8988T (cell line): ENCODE measurements around the gene UTP25.

Experiments used
- DNase-seq: peaks from one replicate; pipeline ENCODE4 v3.0.0; 2011

UTP25 gene

DNA sequence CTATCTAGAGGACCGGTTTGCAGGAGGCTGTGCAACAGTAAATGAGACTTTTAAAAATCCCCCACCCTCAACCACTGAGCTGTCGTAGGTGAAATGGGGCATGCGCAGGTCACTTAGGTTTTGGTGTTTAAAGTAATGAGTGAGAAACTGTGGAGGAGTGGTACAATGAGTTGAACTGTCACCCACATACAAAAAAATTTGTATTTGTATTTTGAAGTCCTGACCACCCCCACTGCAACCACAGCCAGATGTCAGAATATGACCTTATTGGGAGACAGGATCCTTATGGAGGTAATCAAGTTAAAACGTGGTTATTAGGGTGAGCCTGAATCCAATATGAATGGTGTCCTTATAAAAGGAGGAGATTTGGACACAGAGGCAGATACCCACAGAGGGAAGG, 20.3 kb upstream of the UTP25 start:
- no peak for DNase-seq

DNA sequence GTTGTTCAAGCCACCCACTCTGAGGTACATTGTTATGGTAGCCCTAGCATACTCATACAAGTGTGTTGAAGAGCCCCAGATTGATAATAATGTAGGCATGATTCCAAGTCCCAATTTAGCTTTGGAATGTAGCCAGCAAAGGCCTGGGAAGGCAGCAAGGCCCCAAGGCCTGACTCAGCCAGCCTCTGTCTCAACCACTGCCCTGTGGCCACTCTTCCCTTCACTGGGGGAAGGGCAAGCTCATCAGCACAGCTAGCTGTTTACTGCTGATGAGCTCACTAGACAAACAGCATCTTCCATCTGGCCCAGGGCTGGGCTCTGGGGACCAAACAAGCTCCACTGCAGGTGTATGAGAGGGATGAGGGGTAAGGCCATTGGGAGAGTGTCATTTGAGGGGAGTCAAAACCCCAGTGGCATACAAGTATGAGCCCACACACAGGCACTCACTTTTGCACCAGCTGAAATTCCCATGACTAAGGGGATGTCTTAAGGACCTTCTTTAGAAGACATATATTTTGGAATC, 19.7 kb upstream of the UTP25 start:
- DNase-seq: no peak

DNA sequence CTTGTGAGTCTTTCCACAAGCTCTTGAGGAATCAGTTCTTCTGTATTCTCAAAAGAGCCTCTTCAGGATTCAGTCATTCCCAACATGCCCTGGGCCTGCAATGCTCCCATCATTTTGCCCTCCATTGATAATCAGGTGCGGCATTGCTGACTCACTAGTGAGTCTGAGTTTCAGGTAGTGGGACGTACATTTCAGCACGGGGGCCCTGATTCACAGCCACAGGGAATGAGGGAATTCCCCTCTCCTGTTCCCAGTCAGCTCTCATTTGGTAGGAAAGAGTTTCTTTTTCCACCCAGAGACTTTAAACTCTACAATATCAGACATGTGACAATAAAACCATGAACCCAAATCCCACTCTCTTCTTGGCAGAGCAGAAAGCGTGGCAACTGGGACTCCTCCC, 18.2 kb upstream of the UTP25 start:
- DNase-seq: no peak

DNA sequence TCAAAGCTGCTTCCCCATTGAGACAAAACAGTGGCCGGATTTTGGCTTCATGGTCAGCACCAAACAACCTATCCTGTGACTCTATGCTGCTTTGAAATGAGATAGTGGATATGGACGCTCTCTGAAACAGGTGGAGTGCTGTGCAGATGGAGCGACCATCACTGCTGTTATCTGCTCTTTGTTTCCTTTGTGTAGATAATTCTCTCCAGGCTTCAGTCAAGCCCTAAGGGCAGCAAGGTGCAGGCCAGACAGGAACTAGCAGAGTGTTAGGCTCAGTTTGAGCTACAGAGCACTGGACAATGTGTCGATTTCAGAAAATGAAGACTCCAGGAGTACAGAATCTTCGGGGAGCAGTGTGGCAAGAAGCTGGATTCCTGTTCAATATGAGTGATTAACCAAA, 17.0 kb upstream of the UTP25 start:
- no peak for DNase-seq

DNA sequence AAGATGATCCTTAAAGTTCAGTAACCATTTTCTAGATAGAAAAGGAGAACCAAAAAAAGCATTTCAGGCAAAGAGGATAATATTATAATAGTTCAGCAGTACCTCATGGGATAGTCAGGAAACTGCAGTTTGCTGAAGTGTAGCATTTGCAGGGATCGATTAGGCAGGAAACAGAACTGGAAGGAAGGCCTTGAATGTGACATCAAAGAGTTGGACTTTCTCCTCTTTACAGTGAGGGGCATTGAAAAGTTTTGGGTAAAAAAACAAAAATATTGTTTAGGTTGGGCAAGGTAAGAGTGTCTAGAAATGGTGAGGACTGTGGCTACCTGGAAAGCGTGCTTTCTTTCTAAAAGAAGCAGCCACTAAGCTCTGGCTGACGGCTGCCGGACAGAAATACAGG, 13.9 kb upstream of the UTP25 start:
- DNase-seq: no peak

DNA sequence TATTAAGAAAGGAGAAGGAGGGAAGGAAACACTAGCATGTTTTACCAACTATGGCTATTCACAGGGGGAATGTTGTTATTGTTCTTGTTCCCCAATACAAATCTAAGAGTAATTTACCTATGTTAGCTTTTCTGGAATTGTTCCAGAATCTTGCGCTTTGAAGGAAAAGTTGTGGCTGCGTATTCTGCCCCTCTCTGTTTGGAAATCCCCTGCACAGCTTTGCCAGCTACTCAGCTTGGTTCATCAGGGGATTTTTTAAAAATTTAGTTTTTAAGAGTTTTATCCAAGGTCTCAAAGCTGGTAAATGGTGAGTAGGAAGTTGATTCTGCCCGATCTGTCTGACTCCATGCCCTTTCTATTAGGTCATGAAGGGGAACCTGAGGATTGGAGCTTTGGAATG, 12.3 kb upstream of the UTP25 start:
- no peak for DNase-seq

DNA sequence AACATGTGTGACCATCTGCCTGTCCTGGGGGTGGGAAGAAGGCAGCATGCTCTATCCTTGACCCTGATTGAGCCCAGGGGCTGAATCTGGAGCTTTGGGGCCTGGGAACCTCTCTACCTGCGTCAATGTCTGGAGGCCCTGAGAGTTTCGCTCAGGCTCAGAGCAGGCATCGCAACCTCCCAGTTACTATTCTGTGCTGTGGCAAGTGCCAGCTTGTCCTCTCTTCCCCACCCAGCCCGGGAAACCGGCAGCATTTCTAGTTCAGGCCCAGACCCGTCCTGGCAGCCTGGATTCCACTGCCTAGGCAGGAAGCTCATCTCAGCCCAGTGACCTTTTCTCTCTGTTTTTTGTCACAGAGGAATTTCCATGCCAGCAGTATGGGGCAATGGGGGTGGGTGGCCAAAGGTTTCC, 11.8 kb upstream of the UTP25 start:
- no peak for DNase-seq

DNA sequence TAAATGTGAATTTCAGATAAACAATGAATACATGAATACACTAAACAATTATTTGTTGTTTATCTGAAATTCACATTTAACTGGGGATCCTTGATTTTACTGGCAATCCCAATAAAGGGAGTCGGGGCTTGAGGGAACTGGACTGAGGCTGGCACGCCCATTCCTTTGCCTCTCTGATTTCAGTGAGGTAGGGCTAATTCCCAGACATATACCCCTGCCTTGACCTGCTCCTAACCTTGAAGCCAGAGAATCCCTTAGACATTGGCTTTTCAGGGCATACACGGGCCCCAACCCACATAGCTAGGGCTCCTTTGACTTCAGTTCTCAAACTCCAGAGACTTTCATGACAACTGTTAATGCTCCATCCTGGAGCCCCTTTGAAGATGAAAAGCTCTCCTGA, 10.8 kb upstream of the UTP25 start:
- DNase-seq: no peak

DNA sequence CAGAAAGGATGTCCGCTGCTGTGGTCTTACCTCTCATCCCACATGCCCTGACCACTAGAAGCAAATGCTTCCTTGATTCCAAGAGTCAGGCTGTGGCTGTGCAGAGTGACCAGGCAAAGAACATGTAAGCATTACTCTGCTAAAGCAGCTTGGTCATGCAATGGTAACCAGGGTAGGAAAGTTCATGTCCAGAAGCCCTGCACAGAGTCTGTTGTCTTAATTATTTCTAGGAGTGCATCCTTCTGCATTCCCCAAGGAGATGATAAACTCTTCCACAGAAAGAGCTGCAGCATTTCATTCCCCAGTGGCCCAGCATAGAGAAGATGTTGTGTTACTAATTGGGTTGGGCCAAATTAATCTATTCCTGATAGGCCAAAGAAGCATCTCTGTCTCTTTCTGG, 10.1 kb upstream of the UTP25 start:
- DNase-seq: no peak

DNA sequence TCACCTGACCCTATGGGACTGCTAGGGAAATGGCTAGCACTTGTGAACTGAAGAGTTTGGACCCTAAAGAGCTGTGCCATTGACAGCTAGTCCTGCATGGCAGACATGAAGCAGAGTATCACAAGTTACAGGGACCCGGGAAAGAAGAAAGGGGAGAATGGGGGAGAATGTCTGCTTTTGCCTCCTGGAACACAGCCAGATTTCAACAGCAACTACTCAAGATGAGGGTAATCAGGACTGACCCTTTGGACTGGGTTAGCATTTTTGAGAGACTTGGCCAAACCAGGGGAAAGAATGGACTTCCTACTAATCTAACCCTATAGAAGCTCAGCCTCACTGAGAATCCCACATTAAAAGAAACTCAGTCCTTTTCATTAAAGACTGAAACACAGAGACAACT, 8.7 kb upstream of the UTP25 start:
- no peak for DNase-seq

DNA sequence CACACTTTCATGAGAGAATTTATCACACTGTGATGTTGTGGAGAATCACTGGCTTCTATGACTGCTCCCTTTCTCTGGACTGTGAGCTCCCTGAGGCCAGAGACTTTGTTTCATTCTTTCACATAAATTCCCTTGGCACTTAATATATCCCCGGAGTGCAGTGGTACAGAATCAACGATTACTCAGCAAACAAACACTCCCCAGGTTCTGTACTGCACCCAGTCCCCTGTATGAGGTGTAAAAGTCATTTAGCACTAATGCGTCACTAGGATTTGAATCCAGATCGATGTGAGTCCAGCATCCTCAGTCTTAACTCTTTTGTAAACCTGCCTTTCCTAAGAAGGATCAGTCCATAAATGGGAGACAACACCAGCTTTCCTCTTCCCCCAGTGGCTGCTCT, 6.8 kb upstream of the UTP25 start:
- no peak for DNase-seq

DNA sequence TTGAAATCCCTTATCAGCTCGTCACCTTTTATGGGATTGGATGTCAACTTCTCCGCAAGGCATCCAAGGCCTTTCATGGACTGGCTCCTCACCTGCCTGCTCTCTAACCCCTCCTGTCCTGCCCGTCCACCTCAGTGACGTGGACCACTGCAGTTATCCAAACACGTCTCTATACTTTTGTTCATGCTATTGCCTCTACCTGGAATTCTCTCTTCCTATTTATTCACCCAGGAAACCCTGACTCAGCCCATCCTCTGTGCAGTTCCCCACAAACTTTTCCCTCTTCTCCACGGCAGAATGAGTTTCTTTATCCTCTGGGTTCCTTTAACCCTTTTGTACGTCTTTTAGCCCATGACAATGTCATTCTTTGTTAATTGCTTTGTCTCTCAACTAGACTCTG, 5.1 kb upstream of the UTP25 start:
- no peak for DNase-seq

DNA sequence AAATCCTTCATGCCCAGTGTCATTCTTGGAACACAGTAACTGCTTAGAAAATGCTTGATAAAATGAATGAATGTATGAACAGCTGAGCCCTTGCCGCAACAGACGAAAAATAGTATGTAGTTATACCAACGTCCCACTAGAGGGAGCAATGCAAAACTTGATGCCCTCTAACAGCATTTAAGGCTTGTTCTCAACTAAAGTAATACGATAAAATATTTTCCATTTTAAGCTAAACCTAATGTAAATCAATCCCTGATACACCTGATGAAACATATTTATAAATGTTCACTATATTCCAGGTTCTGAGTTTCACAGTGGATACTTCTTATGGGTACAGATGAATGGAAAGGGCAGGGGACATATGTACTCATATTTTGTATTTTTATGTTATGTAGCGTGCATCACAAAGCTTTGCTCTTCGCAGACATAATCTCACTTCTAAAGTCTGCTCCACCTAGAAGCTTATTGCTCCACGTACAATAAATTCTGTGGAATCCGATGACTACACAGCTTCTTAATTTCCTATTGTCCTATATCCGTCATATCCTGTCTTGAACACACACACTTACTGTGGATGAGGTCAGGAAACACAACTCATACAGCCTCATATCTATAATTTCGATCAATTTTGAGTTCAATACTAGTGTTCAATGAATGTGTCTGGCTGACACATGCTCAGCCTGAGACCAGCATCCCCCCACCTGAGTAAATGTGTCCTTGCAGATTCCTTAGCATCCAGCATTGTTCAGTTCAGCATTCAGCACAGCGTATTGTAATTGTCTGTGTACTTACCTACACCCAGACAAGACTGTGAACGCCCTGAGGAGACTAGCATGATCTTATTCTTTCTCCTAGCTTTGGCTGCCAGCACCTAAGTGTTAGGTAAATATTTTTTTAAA, 4.4 kb upstream of the UTP25 start:
- DNase-seq: no peak

DNA sequence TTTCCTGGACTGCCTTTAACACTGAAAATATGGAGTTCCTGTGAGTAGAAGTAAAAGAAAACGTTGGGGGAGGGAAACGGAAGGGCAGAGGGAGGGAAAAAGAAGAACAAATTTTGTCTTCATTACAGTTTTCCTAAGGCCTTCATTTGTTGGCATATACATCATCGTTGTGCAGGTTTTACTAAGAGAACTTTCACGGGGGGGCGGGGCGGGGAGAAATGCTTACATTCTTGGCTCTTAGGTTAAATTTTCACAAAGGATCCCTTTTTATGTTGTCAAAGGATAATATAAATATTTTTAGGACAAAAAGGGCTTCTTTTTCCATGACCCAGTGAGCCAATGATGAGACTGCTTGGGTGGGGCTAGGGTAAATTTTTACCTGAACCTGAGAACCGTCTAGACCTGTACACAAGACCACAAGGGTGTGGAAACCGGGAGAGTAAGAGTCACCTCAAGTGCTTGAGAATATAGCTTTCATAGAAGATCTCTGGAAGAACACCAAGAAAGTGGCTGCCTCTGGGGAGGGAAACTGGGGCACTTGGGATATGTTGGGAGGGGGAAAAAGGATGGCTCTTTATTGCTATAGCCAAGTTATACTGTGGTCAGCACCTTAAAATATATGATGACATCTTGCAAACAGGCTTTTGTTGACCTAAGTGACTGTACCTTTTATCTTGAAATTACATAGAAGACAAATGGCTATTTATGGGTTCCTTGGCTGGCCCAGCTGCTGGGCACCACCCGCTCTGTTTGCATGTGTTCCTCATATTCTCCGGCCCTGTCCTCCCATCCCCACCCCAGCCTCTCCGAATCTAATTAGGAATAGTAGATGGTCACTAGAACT, 2.0 kb upstream of the UTP25 start:
- no peak for DNase-seq

DNA sequence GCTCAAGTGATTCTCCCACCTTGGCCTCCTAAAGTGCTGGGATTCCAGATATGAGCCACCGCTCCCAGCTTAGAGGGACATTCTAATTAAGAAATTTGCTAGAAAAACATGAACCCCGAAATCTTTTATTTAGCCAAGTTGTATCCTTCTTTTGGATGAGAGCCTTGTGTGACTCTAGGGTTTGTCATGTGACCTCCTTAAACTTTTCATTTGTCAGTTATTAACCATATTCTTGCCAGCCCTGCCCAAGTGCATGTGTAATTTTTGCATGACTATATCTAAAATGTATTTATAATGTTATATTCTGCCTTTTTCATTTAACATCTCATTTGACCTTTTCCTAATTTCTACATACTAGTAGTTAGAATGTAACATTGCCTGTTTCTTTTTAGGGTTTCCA, 1.9 kb downstream of the UTP25 start:
- no peak for DNase-seq

DNA sequence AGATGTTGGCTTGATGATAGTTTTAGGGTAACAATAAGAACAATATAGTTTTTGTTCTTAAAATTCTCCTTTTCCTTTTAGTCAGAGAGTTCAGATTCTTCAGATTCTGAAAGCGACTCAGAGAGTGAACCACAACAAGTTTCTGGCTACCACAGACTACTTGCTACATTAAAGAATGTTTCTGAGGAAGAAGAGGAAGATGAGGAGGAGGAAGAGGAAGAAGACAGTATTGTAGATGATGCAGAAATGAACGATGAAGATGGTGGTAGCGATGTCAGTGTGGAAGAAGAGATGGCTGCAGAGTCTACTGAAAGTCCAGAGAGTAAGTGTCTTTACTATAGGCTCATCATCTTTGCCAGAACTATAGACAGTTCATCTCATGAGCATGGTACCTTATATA, 3.0 kb downstream of the UTP25 start:
- no peak for DNase-seq

DNA sequence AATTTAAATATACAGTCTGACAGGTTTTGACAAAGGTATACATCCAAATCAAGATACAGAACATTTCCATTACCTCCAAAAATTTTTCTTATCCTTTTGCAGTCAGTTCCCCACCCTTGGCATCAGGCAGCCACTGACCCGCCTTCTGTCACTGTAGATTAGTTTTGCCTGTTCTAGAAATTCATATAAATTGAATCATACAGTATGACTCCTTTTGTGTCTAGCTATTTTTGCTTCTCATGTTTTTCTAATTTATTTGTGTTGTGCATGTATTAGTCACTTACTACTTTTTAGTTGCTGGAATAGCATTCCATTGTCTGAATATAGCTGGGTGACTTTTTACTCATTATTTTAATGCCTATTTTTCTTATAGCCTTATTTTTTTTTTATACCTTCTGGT, 3.8 kb downstream of the UTP25 start:
- no peak for DNase-seq

DNA sequence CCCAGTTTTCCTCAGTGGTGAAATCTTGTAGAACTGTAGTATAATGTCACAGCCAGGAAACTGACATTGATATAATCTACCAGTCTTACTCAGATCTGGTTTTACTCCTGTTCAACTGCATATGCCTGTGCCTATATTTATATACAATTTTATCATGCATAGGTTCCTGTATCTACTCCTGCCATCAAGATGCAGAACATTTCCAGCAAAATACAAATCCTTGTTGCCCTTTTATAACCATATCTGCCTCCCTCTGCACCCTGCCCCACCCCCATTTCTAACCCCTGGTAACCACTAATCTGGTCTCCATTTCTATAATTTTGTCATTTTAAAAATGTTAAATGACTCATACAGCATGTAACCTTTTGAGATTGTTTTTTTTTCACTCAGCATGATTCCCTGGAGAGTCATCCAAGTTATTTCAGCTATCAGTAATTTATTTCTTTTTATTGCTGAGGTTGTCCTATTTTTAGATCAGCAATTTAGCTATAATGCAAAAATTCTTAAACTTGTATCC, 8.1 kb downstream of the UTP25 start:
- no peak for DNase-seq

DNA sequence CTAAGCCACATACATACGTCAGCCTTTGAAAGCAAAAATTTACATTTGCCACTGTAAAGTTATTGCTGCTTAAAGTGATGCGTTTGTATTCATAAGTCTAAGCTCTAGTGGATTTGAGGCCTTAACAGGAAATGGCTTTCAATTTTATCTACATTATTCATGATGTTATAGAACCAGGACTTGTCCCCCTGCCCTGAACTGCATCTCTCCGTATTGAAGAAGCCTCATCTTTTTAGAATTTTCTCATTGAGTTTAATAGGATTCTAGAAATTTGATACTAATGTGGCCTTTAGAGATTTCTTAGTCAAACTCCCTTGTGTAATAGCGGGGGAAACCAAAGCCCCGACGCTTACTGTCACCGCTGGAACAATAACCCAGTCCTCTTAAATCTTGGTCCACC, 9.9 kb downstream of the UTP25 start:
- DNase-seq: no peak

DNA sequence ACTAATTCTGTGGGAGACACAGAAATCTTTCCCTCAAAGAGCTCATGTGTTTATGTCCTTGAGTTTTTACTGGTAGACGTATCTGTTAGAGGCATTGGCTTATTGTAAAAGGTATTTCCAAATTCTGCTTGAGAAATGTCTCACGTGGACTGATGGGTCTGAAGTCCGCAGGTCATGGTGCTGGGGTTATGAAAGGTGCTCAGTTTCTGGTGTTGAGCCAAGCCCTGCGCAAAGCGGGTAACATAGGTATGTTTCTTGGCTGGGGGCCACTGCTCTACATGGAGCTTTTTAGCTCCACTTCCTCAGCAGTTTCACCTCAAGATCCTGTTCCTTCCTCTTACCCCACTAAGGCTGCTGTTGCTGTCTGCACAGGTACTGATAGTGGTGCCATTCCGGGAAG, 10.8 kb downstream of the UTP25 start:
- DNase-seq: no peak

DNA sequence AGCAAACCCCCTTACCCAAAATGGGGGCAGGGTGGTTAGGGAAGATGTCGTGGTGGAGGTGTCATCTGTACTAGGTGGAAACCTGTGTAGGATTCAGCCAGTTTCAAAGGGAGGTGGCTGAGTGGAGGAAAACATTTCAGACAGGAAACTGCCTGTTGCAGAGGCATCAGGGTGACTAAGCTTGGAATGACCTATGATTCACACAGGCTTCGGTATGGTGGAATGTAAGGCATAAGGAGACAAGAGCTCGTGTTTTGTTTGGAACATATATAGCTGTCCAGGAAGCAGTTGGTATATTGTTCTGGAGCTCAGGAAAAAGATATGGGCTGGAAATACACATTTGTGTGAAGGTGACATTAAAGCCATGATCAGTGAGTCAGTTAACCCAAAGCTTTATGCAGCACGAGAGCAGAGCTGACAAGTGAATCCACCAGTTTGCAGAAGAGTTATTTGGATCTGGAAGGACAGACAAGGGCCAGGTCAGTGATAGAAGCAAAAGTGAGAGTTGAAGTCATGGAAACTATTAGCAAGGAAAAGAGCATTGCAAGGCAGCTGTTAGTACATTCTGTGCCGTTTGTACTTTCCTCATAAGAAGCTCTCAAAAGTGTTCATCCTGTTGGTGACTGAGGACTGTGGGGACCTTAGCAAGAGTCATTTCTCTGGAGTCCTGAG, 12.2 kb downstream of the UTP25 start:
- peak; percentile 47 for DNase-seq

DNA sequence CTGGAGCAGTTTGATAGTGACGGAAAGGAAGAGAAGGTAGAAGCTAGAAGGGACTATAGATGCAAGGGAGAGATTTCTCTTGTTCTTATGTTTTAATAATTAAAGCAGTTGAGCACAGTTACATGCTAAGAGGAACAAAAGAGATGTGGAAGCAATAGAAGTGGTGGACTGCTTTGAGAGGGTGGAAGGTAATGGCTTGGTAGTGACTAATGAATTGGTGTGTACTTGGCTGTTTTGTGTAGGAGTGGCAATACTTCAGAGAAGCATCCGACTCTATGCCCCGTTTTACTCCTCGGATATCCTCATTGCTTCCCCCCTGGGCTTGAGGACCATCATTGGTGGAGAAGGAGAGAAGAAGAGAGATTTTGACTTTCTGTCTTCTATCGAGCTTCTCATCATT, 12.8 kb downstream of the UTP25 start:
- no peak for DNase-seq

DNA sequence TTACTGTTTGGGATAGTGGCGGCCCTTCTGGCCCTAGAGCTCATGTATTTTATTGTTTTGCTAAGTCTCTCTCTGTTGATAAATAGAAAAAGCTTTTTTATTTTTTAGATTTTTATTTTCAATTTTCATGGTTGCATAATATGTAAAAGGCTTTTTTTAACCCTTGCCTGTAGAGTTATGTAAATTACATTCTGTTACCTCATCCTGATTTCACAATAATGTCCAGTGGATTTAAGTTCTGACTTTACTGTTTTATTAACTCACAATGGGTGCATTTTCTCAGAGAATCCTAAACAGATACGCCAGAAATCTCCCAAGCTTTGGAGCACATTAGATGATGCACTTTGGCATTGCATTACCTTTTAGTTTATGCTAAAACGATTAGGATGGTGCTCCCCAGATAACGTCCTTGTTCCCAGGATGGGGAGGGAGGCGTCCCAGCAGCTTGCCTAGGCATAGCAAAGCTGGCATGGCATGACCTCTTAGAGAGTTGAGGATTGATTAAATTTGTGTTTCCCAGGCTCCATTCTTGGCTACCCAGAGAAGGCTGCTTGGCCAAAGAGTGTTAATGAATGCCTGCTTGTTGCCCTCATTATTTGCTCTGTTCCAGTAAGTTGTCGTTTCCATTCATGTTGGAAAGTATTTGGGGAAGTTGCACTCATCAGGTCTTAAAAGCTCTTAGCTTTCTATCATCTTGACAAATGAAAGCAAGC, 17.1 kb downstream of the UTP25 start:
- no peak for DNase-seq
